ENCODE results near the gene ADAM17. TPM values are rescaled to one million over a fixed set of nuclear protein-coding genes. Genes with fewer than 3 reads are reported as not detected.
"Not testable (repeated sequence)": the region's sequence is repeated elsewhere in the genome, so short reads cannot be mapped to it uniquely, and the experiment has no call there.

The ADAM17 gene
- total RNA-seq, 1 donor from 2014 or later, result 12.4 TPM

DNA sequence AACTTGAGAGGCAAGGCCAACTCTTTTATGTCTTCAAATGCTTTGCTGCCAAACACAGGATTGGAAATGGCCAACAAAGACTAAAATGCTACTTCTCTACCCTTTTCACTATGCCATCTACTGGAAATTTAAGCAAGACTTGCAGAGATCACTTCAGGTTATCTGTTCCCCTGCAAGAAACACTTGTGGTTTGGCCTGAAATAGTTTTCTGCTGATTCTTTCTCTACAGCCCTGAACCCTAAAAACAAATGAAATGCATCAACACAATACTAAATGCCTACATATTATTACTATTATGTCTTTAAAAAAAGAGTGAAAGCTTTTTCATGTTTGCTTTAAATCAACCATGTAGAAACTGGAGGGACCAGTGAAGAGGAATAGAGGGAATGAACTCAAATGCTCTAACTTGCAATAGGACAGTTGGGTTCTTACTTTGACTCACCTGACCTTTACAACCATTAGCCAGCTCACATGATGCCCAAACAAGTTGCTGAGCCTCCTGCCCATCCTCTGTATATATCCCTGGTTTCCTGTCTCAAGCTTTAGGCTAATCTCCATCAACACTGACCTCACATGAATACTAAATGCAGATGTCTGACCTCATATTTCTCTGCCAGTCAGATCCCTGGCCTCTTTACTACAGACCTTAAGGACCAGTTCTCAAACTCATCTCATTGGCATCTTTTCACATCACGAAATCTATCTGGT is 17.5 kb upstream of the ADAM17 start:
- DNase-seq (no peak), ATAC-seq (ENCODE audit: poor library complexity) (no peak)
- intact Hi-C loops (cut with DNase I), result no loop called here

DNA sequence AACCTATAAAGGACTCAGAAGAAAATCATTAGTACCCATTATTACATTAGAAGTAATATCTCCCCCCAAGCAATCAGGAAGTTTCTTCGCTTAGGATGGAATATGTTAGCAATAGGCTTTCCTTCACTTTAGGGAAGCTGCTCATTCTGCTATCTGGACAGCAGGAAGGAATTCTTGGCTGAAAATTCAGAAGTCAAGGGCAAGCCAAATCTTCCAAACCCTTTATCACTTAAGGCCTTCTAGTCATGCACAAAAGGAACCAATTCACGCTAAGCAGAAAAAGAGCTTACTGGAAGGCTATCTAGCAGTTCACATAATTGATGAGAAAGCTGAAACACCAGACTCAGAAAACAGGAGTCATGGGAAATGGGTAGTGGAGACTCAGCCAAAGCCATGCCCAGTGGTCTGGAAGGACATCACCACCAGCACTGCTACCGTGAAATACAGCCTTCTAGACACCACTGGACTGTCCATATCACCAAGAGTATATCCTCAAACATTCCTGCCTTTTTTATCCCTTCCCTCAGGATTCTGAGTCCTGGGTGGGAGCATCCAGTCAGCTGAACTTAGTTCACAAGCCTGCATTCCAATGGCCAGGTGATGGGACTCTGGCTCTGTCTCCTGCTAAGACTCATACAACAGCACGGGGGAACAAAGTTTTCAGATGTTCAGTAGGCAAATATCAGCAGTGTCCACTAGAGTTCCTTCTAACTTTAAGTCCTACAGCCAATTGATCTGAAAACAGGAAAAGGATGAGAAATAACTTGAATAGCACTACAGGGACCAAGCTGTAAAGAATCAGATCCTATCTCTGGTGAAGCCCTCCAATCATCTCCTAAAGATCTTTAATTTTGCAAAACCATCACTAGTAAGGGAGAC is 14.8 kb upstream of the ADAM17 start:
- intact Hi-C loops (cut with DNase I), result no loop called here
- no peak for ATAC-seq (ENCODE audit: poor library complexity)
- DNase-seq, result no peak

DNA sequence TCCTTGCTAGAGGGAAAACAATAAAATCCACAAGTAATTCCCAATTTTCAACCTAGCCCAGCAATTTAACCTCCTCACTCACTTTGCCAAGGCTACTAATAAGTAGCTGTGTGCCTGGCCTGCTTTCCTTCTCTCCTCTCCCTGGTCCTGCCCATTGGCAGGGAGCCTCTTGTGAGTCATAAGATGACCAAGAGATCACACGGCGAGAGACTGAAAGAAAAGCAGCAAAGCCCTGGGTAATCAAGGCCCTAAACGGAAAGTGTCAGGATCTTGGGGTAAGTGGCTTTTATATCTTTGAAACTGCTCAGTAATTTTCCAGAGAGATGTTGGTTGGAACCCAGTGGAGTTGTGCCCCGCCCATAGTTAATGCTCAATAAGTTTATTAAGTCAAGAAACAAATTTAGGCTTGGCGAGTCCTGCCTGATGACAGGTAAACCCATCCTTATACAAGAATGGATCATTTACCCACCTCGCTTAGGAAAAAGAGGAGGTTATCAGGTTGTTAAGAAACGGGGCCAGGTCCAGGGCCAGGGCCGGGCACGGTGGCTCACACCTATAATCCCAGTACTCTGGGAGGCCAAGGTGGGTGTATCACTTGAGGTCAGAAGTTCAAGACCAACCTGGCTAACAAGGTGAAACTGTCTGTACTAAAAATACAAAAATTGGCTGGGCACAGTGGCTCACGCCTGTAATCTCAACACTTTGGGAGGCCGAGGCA is 10.0 kb upstream of the ADAM17 start:
- DNase-seq, result peak; percentile 78
- intact Hi-C loops (cut with DNase I), result loop anchor here (10.0 kb wide), 1 partner anchor 59 kb away; no protein-coding TSS in a partner anchor
- ATAC-seq (ENCODE audit: poor library complexity), result peak; percentile 94

DNA sequence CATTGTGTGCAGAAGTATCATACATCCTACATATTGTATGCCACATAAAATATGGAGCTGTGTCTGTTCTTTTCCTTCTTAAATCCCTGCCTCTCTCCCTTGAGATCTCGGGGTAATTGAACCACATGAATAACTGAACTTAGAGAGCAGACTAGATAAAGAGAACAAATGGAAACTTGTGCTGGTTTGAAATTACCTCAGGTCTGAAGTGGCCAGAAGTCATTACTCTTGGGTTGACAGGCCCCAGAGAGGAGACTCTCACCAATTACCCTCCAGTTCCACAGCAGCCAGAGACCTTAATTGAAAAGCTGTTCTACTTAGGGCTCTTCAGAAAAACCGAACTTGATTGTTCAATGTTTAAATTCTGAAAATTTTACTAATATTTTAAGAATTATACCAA is 5.0 kb upstream of the ADAM17 start:
- intact Hi-C loops (cut with DNase I), result loop anchor here (10.0 kb wide), 1 partner anchor 64 kb away; no protein-coding TSS in a partner anchor
- ATAC-seq (ENCODE audit: poor library complexity) (no peak), DNase-seq (no peak)

DNA sequence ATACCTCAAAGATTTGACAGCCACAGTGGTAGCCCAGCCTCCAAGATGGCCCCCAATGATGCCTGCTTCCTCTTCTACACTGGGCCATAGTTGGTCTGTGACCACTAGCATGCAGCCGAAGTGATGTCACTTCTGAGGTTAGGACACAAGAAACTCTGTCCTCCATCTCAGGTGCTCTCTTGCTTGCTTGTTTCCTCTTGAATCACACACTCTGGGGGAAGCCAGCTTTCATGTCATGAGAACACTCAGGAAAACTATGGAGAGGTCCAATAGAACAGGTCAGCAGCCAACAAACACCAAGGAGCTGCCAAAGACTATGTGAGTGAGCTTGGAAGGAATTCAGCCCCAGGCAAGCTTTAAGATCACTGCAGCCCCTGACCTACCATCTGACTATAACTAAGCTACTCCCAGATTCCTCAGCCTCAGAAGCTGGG is 3.3 kb upstream of the ADAM17 start:
- DNase-seq (no peak), ATAC-seq (ENCODE audit: poor library complexity) (no peak)
- intact Hi-C loops (cut with DNase I), result no loop called here

DNA sequence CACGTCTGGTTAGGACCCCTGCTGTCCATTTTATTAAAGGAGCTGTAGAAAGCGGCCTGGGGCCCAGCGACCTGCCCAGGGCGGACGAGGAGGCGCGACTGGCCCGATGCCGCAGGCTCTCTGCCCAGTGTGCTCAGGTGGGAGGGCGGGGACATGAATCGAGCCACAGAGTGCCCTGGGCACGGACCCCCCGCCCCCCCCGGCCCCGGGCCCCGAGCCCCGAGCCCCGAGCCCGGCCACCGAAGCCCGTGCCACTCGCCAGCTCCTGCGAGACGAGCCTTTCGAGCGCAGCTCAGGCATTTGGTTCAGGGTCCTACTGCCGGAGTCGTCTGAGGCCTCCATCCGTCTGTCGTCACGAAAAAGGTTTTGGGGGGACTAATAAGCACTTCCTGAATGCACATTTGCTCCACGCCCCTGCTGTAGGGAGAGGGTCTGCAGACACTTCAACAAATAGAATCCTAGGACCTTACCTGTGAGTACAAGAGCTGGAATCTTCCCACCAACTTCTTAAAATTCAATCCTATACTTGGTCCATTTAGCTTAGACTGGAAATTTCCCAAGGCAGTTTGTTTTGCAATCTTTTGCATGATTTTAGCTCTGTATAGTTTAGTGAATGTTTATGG is 602 bp upstream of the ADAM17 start:
- intact Hi-C loops (cut with DNase I), result no loop called here
- peak; percentile 63 for ATAC-seq (ENCODE audit: poor library complexity)
- no peak for DNase-seq

DNA sequence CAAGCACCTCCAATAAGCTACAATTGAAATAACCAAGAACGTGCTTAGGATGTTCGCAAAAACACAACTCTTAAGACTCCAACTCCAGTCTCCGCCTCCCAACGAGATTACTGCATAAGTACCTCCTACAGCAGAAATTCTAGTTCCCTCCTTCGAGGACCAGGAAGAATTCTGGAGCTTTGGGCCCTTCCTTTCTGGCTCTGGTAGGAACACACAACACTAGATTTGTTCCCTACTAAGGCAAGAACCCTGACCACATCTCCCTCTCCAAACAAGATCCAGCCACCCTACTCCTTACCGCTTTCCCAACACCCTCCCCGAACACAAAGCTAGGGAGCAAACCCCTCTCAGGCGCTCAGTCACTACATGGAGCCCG is 721 bp downstream of the ADAM17 start:
- DNase-seq, result no peak
- intact Hi-C loops (cut with DNase I), result no loop called here
- peak; percentile 0 for ATAC-seq (ENCODE audit: poor library complexity)

DNA sequence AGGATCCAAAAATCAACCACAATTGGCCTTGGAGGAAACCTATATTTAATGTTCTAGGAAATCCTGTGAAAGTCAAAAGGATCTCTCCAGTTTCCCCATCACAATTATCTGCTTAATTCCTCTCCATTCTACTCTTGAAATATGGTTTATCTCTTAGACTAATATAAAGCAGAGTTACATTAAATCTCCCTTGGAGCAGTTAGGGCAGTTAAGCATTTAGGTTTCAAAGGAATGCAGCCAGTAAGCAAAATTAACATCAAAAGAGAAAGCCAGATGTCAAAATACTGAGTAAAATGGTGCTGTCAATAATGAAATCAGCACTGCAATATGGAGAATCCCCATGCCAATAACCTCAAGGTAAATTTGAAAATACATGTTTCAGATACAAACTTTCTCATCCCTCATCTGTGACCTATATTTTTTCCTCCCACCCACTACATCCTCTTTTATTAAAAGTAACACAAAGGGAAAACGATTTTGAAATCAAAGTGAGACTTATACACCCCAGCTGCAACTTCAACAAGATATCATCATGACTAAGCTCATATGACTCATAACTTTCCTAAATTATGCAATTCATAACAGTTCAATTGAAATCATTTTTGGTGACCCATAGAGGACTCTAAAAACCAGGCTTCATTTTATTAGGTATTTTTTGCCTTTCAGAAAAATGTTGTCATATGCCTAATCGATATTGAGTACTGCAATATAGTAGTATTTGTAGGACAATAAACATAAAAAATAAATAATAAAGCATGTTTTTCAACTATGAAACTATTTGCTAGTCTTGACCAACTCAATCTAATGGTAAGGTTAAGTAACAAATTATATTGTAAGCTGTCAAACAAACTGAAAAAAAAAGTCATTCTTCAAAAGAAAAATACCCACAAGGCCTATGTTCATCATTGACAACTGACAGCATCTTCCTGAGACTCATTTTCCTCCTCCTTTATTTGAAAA is 3.1 kb downstream of the ADAM17 start:
- DNase-seq, result no peak
- no peak for ATAC-seq (ENCODE audit: poor library complexity)
- intact Hi-C loops (cut with DNase I), result no loop called here

DNA sequence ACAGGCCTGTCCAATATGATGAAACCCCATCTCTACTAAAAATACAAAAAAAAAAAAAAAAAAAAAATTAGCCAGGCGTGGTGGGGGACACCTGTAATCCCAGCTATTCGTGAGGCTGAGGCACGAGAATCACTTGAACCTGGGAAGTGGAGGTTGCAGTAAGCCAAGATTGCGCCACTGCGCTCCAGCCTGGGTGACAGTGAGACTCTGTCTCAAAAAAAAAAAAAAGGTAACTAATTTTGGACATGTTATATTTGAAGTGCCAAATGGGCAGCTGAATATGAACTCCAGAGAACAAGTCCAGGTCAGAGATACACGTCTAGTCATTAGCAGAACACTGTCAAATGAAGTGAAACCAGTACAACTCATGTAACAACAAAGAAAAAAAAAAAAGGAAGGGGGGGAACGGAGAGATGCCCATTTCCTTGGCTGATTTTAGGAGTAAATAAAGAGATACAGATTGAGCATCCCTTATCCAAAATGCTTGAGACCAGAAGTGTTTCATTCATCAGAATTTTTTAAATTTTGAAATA is 4.7 kb downstream of the ADAM17 start:
- ATAC-seq (ENCODE audit: poor library complexity); intact Hi-C loops (cut with DNase I): not testable (repeated sequence)
- DNase-seq, result peak; percentile 52

DNA sequence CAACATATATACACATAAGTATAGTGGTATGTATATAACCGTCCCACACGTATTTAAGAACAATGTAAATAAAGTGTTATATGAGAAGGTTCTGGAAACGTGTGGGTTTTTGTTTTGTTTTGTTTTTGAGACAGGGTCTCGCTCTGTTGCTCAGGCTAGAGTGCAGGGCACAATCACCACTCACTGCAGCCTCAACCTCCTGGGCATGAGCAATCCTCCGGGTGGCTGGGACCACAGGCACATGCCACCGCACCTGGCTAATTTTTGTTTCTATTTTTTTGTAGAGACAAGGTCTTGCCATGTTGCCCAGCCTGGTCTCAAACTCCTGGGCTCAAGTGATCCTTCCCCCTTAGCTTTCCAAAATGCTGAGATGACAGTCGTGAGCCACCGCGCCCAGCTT is 6.2 kb downstream of the ADAM17 start:
- intact Hi-C loops (cut with DNase I), result no loop called here
- ATAC-seq (ENCODE audit: poor library complexity) (no peak), DNase-seq (no peak)

DNA sequence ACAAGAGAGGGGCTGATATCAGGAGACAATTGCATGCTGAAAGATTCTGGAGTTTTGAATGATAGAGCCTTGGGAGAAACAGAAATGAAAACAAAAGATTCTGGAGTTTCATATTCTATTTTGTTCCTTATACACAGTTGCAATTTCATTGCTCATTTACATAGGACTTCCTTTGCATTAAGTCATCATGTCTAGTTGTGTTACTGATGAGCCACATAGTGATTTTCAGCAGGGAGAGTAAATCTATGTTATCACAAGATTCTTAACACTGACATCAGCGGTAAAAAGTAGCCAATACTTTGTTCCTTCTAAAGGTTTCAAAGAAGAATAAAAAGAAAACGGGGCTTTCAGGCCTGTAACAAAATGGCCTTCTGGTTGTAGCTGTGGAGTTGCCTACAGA is 7.1 kb downstream of the ADAM17 start:
- no peak for DNase-seq
- intact Hi-C loops (cut with DNase I), result no loop called here

DNA sequence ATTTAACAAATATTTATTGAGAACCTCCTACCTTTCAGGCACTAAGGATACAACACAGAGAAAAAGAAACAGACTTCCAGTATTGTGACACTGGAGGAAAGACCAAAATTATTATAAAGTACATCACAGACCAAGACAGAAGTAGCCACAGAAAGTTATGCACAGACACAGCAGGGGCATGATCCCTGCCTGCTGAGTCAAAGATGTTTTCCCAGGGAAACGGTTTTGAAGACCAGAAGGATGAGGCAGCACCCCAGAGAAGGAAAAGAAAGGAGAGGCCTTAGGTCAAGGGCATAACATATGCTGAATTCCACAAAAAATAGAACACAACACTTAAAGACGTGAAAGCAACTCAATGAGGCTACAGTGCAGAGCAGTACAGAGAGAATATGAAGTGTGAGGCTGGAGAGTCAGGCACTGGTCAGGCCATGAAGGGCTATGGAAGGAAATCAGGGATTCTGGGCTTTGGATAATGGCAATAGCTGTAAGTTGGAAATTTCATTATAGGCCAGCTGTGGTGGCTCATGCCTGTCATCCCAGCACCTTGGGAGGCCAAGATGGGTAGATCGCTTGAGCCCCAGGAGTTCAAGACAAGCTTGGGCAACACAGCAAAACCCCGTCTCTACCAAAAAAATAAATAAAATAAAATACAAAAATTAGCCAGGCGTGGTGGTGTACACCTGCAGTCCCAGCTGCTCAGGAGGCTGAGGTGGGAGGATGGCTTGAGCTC is 8.2 kb downstream of the ADAM17 start:
- DNase-seq, result no peak
- intact Hi-C loops (cut with DNase I), result no loop called here
- no peak for ATAC-seq (ENCODE audit: poor library complexity)

More for the DNA sequence above, 7.1 kb downstream of the ADAM17 start:
- no peak for ATAC-seq (ENCODE audit: poor library complexity)

DNA sequence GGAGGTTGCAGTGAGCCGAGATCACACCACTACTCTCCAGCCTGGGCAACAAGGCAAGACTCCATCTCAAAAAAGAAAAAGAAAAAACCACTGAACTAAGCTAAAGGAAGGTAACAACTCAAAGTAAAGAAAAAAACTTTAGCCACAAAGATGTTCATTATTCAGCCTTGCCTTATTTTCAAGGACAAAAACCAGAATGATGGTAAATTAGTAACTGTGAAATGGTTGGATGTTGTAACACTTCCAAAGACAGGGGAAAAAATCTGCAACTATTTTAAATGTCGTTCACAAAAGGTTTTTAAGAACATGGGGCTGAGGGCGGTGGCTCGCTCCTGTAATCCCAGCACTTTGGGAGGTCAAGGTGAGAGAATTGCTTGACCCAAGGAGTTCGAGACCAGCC is 10.1 kb downstream of the ADAM17 start:
- no peak for ATAC-seq (ENCODE audit: poor library complexity)
- intact Hi-C loops (cut with DNase I), result no loop called here

DNA sequence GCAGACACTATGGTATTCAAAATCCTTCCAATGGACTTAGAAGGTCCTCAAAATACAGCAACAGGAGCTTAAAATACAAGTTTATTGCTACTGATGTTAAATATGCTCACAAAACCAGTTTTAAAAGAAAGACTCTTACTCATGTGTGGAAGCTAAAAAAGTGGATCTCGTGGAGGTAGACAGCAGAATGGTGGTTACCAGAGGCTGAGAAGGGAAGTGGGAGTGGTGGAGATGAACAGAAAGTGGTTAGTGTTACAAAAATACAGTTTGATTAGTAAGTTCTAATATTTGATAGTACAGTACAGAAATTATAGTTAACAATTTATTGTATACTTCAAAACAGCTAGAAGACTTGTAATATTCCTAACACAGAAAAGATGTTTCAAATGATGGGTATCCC is 12.1 kb downstream of the ADAM17 start:
- ATAC-seq (ENCODE audit: poor library complexity), result no peak
- no peak for DNase-seq
- intact Hi-C loops (cut with DNase I), result no loop called here

More for the DNA sequence above, 10.1 kb downstream of the ADAM17 start:
- no peak for DNase-seq

DNA sequence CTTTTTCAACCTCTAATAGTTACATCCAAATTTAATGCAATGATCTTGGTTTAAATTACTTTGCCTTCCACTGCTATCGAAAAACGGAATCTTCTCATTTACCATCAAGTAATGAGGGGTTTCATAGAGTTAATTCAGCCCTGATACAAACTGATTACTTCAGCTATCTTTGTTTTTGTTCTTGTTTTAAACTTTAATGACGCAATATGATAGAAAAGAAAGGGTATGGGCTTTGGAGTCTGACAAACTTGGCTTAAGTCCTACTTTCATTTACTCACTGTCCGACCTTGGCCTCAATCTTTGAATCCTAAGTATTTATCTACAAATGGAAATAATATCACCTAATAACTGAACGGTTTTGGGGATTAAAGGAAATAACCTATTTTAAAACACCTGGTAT is 16.1 kb downstream of the ADAM17 start:
- peak; percentile 64 for ATAC-seq (ENCODE audit: poor library complexity)

DNA sequence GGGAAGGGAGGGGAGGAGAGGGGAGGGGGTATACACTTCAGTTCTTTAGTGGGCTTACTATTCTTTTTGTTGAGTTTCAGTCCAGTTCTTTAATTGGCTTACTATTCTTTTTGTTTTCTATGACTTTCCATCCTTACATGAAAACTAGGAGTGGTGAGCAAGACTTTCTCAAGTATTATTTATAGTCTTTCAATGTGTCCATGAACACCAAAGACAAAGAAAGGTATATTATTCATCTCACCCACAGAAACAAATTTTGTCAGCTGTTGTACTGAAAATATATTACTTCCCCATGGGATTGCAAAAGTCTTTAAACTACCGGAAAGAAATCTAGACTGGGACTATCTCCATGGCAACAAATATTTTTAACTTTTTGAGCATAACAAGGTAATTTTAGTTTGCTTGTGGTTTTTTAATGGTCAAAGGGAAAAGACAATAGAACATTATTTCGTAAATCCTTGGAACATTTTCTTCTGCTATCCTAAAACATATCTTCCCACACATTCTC is 17.6 kb downstream of the ADAM17 start:
- peak; percentile 68 for ATAC-seq (ENCODE audit: poor library complexity)
- no peak for DNase-seq

More for the DNA sequence above, 16.1 kb downstream of the ADAM17 start:
- intact Hi-C loops (cut with DNase I), result no loop called here
- DNase-seq, result no peak

DNA sequence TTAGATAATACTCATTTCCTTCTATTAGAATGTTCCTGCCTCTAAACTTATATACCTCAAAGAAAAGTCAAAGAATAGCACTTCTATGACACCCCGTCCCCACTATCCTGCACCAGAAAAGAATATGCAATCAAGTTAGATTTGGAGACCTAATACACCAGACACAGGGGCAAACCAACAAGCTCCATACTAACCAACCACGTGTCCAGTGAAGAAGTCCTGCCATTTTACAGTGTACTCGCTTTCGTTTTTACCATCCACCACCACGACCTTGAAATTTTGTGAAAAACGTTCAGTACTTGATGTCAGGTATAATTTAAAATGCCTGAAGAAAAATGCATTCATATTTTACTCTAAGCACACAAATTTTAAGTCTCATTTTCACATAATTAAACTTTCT is 19.1 kb downstream of the ADAM17 start:
- no peak for DNase-seq
- no peak for ATAC-seq (ENCODE audit: poor library complexity)
- intact Hi-C loops (cut with DNase I), result no loop called here

More for the DNA sequence above, 17.6 kb downstream of the ADAM17 start:
- intact Hi-C loops (cut with DNase I), result no loop called here
